SK-N-SH (cell line): ENCODE data around the gene BIRC5.

Source experiments
- CHD2 ChIP-seq: fragments of 150-350 bp; IDR thresholded peaks from 2 replicates; pipeline ENCODE4 v1.6.1; 2018; ENCODE audit warnings: low read length; ENCODE audit not compliant: partially characterized antibody
- EP300 ChIP-seq, 2 experiments: IDR thresholded peaks; 2 replicates each; pipeline versions ENCODE4 v1.4.0 to v1.6.1; 2012; ENCODE audit warnings: borderline replicate concordance in 1 of 2, low read depth in 1 of 2, low read length in 1 of 2
- EZH2phosphoT487 ChIP-seq: fragments of 200-600 bp; sonication (generic); IDR thresholded peaks from 2 replicates; pipeline ENCODE4 v1.6.1; 2017; ENCODE audit warnings: low read depth, mixed run types, mild to moderate bottlenecking, antibody characterized with exemption, moderate library complexity, borderline replicate concordance
- FOXM1 ChIP-seq: IDR thresholded peaks from 2 replicates; pipeline ENCODE4 v1.4.0; 2012; ENCODE audit warnings: low read depth, mild to moderate bottlenecking
- MXI1 ChIP-seq: IDR thresholded peaks from 2 replicates; pipeline ENCODE4 v1.6.1; 2012; ENCODE audit warnings: mild to moderate bottlenecking, low read depth, low read length, improper control_type of control experiment
- POLR2AphosphoS5 ChIP-seq: IDR thresholded peaks from 2 replicates; pipeline ENCODE4 v1.6.1; 2012; ENCODE audit warnings: low read depth, low read length
- RFX5 ChIP-seq: IDR thresholded peaks from 2 replicates; pipeline ENCODE4 v1.6.1; 2012; ENCODE audit warnings: mild to moderate bottlenecking, improper control_type of control experiment, low read length
- TAF1 ChIP-seq: IDR thresholded peaks from 2 replicates; pipeline ENCODE4 v1.6.1; 2012; ENCODE audit warnings: low read depth, mild to moderate bottlenecking, low read length, moderate library complexity, borderline replicate concordance
- YY1 ChIP-seq: IDR thresholded peaks from 2 replicates; pipeline ENCODE4 v1.4.0; 2012; ENCODE audit warnings: low read depth, mild to moderate bottlenecking
- TF ChIP-seq, protein P1 (sequence below): fragments of 200-600 bp; sonication (generic); IDR thresholded peaks from 2 replicates; pipeline ENCODE4 v1.6.1; 2017; ENCODE audit warnings: antibody characterized with exemption, mild to moderate bottlenecking, moderate library complexity
- TF ChIP-seq, protein P2 (sequence below): IDR thresholded peaks from 2 replicates; pipeline ENCODE4 v1.6.1; 2012; ENCODE audit warnings: mild to moderate bottlenecking, low read depth, low read length, moderate library complexity
- TF ChIP-seq, protein P3 (sequence below): fragments of 150-350 bp; IDR thresholded peaks from 2 replicates; pipeline ENCODE4 v1.6.1; 2017; ENCODE audit warnings: antibody characterized with exemption, low read length, low read depth, borderline replicate concordance
- TF ChIP-seq, protein P4 (sequence below): IDR thresholded peaks from 2 replicates; pipeline ENCODE4; 2012

DNA sequence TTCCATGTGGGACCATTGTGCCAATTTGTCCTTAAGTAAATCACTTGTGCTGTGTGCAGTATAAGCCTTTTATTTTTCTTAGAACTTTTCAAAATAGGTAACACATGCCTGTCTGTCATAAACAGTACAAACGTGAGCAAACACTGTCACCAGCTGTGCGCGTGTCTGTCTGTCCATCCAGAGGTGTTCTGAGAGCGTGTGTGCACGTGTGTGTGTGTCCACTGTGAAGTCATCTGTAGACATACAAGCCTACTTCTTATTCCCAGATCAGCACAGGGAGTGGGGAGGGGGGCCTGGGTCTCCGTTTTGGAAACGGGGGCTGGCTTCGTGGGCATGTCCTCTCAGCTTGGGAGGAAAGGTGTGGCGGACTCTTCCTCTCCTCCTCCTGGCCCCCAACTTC lies 26.8 kb downstream of the BIRC5 start:
- TF ChIP-seq, protein P1, sequence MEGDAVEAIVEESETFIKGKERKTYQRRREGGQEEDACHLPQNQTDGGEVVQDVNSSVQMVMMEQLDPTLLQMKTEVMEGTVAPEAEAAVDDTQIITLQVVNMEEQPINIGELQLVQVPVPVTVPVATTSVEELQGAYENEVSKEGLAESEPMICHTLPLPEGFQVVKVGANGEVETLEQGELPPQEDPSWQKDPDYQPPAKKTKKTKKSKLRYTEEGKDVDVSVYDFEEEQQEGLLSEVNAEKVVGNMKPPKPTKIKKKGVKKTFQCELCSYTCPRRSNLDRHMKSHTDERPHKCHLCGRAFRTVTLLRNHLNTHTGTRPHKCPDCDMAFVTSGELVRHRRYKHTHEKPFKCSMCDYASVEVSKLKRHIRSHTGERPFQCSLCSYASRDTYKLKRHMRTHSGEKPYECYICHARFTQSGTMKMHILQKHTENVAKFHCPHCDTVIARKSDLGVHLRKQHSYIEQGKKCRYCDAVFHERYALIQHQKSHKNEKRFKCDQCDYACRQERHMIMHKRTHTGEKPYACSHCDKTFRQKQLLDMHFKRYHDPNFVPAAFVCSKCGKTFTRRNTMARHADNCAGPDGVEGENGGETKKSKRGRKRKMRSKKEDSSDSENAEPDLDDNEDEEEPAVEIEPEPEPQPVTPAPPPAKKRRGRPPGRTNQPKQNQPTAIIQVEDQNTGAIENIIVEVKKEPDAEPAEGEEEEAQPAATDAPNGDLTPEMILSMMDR: no peak
- TF ChIP-seq EZH2phosphoT487 (no peak), TAF1 (no peak), RFX5 (no peak), YY1 (no peak), CHD2 (no peak), POLR2AphosphoS5 (no peak), MXI1 (no peak), EP300 (IDR thresholded peaks at IDR 0.05; ENCODE audit: borderline replicate concordance in 1 of 2, low read depth in 1 of 2, low read length in 1 of 2) (no peak), FOXM1 (no peak)
- TF ChIP-seq, protein P2, sequence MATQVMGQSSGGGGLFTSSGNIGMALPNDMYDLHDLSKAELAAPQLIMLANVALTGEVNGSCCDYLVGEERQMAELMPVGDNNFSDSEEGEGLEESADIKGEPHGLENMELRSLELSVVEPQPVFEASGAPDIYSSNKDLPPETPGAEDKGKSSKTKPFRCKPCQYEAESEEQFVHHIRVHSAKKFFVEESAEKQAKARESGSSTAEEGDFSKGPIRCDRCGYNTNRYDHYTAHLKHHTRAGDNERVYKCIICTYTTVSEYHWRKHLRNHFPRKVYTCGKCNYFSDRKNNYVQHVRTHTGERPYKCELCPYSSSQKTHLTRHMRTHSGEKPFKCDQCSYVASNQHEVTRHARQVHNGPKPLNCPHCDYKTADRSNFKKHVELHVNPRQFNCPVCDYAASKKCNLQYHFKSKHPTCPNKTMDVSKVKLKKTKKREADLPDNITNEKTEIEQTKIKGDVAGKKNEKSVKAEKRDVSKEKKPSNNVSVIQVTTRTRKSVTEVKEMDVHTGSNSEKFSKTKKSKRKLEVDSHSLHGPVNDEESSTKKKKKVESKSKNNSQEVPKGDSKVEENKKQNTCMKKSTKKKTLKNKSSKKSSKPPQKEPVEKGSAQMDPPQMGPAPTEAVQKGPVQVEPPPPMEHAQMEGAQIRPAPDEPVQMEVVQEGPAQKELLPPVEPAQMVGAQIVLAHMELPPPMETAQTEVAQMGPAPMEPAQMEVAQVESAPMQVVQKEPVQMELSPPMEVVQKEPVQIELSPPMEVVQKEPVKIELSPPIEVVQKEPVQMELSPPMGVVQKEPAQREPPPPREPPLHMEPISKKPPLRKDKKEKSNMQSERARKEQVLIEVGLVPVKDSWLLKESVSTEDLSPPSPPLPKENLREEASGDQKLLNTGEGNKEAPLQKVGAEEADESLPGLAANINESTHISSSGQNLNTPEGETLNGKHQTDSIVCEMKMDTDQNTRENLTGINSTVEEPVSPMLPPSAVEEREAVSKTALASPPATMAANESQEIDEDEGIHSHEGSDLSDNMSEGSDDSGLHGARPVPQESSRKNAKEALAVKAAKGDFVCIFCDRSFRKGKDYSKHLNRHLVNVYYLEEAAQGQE: no peak
- TF ChIP-seq, protein P3, sequence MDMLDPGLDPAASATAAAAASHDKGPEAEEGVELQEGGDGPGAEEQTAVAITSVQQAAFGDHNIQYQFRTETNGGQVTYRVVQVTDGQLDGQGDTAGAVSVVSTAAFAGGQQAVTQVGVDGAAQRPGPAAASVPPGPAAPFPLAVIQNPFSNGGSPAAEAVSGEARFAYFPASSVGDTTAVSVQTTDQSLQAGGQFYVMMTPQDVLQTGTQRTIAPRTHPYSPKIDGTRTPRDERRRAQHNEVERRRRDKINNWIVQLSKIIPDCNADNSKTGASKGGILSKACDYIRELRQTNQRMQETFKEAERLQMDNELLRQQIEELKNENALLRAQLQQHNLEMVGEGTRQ: no peak
- TF ChIP-seq, protein P4, sequence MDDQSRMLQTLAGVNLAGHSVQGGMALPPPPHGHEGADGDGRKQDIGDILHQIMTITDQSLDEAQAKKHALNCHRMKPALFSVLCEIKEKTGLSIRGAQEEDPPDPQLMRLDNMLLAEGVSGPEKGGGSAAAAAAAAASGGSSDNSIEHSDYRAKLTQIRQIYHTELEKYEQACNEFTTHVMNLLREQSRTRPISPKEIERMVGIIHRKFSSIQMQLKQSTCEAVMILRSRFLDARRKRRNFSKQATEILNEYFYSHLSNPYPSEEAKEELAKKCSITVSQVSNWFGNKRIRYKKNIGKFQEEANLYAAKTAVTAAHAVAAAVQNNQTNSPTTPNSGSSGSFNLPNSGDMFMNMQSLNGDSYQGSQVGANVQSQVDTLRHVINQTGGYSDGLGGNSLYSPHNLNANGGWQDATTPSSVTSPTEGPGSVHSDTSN: no peak
